Gastroesophageal sphincter (tissue), 3 donors: ENCODE measurements around the gene PAM.

ENCODE experiments used
- CTCF ChIP-seq, 4 experiments: fragments of 200-600 bp in 2 of 4; fragments of 450-650 bp in 2 of 4; sonication (generic) in 1 of 4; IDR thresholded peaks; one replicate each; pipeline ENCODE4 v1.5.1; 2017 to 2019; ENCODE audit warnings: antibody characterized with exemption in 4 of 4, mild to moderate bottlenecking in 2 of 4, moderate library complexity in 2 of 4
- POLR2A ChIP-seq, 2 donors: fragments of 450-650 bp; IDR thresholded peaks; one replicate each; pipeline ENCODE4 v1.6.1; 2017; ENCODE audit warnings: antibody characterized with exemption in 2 of 2, mild to moderate bottlenecking in 2 of 2, moderate library complexity in 1 of 2
- POLR2AphosphoS5 ChIP-seq: sonication (generic); formaldehyde crosslinking; IDR thresholded peaks from one replicate; pipeline ENCODE4 v1.6.1; 2017; ENCODE audit warnings: antibody characterized with exemption

GRCh38 chr5:102941111-102941510 is 186.0 kb downstream of the PAM start:
- TF ChIP-seq CTCF (IDR thresholded peaks at IDR 0.05) (no peak), POLR2AphosphoS5 (no peak), POLR2A (IDR thresholded peaks at IDR 0.05) (no peak)
